Liver (tissue), 9 donors: ENCODE data around the gene STAG2. TPM values are rescaled to one million over a fixed set of nuclear protein-coding genes. Genes with fewer than 3 reads are reported as not detected.

ENCODE experiments used
- DNase-seq: peaks from one replicate; pipeline ENCODE4 v3.0.0-alpha.2; 2017; ENCODE audit warnings: low spot score
- H3K27ac ChIP-seq, 2 donors: one replicate each; pipeline ENCODE4 v1.7.0; 2013; ENCODE audit warnings: inconsistent platforms in 2 of 2, low read length in 2 of 2, control low read depth in 1 of 2, low read depth in 1 of 2, mild to moderate bottlenecking in 1 of 2
- H3K27me3 ChIP-seq, 4 donors: one replicate each; pipeline versions ENCODE4 v1.6.1 to v1.7.0; 2013; ENCODE audit warnings: low read length in 3 of 4, inconsistent platforms in 1 of 4, mild to moderate bottlenecking in 1 of 4, moderate library complexity in 1 of 4; ENCODE audit not compliant: control insufficient read depth in 4 of 4, insufficient read depth in 4 of 4
- H3K36me3 ChIP-seq, 4 donors: one replicate each; pipeline versions ENCODE4 v1.6.1 to v1.7.0; 2013; ENCODE audit warnings: low read length in 3 of 4, mild to moderate bottlenecking in 3 of 4, low read depth in 1 of 4, moderate library complexity in 1 of 4; ENCODE audit not compliant: control insufficient read depth in 4 of 4, insufficient read depth in 3 of 4
- H3K4me1 ChIP-seq, 4 donors: one replicate each; pipeline versions ENCODE4 v1.6.1 to v1.7.0; 2013; ENCODE audit warnings: low read length in 3 of 4, mild to moderate bottlenecking in 3 of 4, moderate library complexity in 1 of 4; ENCODE audit not compliant: control insufficient read depth in 4 of 4, insufficient read depth in 4 of 4
- H3K4me3 ChIP-seq, 3 donors: one replicate each; pipeline versions ENCODE4 v1.6.1 to v1.7.0; 2013; ENCODE audit warnings: low read length in 3 of 3, control low read depth in 1 of 3, low read depth in 1 of 3, mild to moderate bottlenecking in 1 of 3
- H3K9ac ChIP-seq, 2 donors: one replicate each; pipeline ENCODE4 v1.7.0; 2013; ENCODE audit warnings: low read length in 2 of 2, mild to moderate bottlenecking in 2 of 2, moderate library complexity in 2 of 2, control low read depth in 1 of 2, low read depth in 1 of 2
- H3K9me3 ChIP-seq, 4 donors: one replicate each; pipeline versions ENCODE4 v1.6.1 to v1.7.0; 2013; ENCODE audit warnings: low read length in 3 of 4; ENCODE audit not compliant: control insufficient read depth in 4 of 4
- EGR1 ChIP-seq, 2 donors: IDR thresholded peaks; 2 replicates each; pipeline ENCODE4 v1.6.1; 2016 to 2018; ENCODE audit warnings: antibody characterized with exemption in 2 of 2, low read depth in 2 of 2
- FOXA1 ChIP-seq: IDR thresholded peaks from 2 replicates; pipeline ENCODE4 v1.6.1; 2016; ENCODE audit warnings: antibody characterized with exemption
- FOXA2 ChIP-seq: IDR thresholded peaks from 2 replicates; pipeline ENCODE4 v1.6.1; 2016; ENCODE audit warnings: antibody characterized with exemption
- GABPA ChIP-seq, 2 donors: IDR thresholded peaks in 1 of 2; conservative IDR thresholded peaks in 1 of 2; 2 replicates each; pipeline ENCODE4 v1.6.1; 2016; ENCODE audit warnings: antibody characterized with exemption in 2 of 2, mild to moderate bottlenecking in 1 of 2, moderate library complexity in 1 of 2
- HNF4A ChIP-seq, 2 donors: conservative IDR thresholded peaks; 2 replicates each; pipeline ENCODE4 v1.6.1; 2016; ENCODE audit warnings: antibody characterized with exemption in 2 of 2, mild to moderate bottlenecking in 2 of 2
- HNF4G ChIP-seq: IDR thresholded peaks from 2 replicates; pipeline ENCODE4 v1.6.1; 2016; ENCODE audit warnings: antibody characterized with exemption
- NR2F2 ChIP-seq: IDR thresholded peaks from 2 replicates; pipeline ENCODE4 v1.6.1; 2016; ENCODE audit warnings: antibody characterized with exemption
- RAD21 ChIP-seq, 2 donors: IDR thresholded peaks; 2 replicates each; pipeline ENCODE4 v1.6.1; 2016; ENCODE audit warnings: antibody characterized with exemption in 2 of 2, mild to moderate bottlenecking in 2 of 2
- RXRA ChIP-seq, 2 donors: IDR thresholded peaks; 2 replicates each; pipeline ENCODE4 v1.6.1; 2017 to 2018; ENCODE audit warnings: antibody characterized with exemption in 2 of 2, mild to moderate bottlenecking in 1 of 2
- SP1 ChIP-seq: IDR thresholded peaks from 2 replicates; pipeline ENCODE4 v1.6.1; 2018; ENCODE audit warnings: antibody characterized with exemption, mild to moderate bottlenecking
- TAF1 ChIP-seq: conservative IDR thresholded peaks from 2 replicates; pipeline ENCODE4 v1.6.1; 2016; ENCODE audit warnings: antibody characterized with exemption, mild to moderate bottlenecking
- YY1 ChIP-seq: IDR thresholded peaks from 2 replicates; pipeline ENCODE4 v1.6.1; 2016; ENCODE audit warnings: antibody characterized with exemption, mild to moderate bottlenecking
- WGBS: extraction: QIAGEN DNeasy Blood & Tissue Kit; methylation state at CpG from one replicate; pipeline ENCODE4 v1.1.7; 2013; 5-methylcytosine and 5-hydroxymethylcytosine counted together
- polyA plus RNA-seq, 2 donors: library from polyadenylated mRNA; stranded (reverse) in 1 of 2; unstranded in 1 of 2; fragments of 200-250 nt in 1 of 2; fragments of >200 nt in 1 of 2; fragmentation: Nextera tagmentation in 1 of 2; extraction: Ambion mirVana in 1 of 2; gene quantifications; one replicate each; pipeline versions ENCODE4 v1.2.1 to v1.2.3, GENCODE V29; 2013 to 2015
- total RNA-seq, 2 donors: library from RNA; depleted of rRNA; stranded (reverse); fragments of >200 nt; gene quantifications; one replicate each; pipeline ENCODE4 v1.2.3, GENCODE V29; 2014
- TF ChIP-seq, protein P1 (sequence below): IDR thresholded peaks from 2 replicates; pipeline ENCODE4 v1.6.1; 2016; ENCODE audit warnings: antibody characterized with exemption
- TF ChIP-seq, protein P2 (sequence below): fragments of 150-350 bp; IDR thresholded peaks from 2 replicates; pipeline ENCODE4 v1.5.1; 2017; ENCODE audit warnings: improper control_type of control experiment, low read depth, low read length; ENCODE audit not compliant: missing input control
- TF ChIP-seq, protein P3 (sequence below): IDR thresholded peaks from 2 replicates; pipeline ENCODE4 v1.6.1; 2016; ENCODE audit warnings: antibody characterized with exemption, mild to moderate bottlenecking
- TF ChIP-seq, protein P4 (sequence below): IDR thresholded peaks from 2 replicates; pipeline ENCODE4 v1.6.1; 2016; ENCODE audit warnings: antibody characterized with exemption
- TF ChIP-seq, protein P5 (sequence below): IDR thresholded peaks from 2 replicates; pipeline ENCODE4 v1.6.1; 2016; ENCODE audit warnings: antibody characterized with exemption
- donor health status: healthy.
- donor health status: healthy.
- donor health status: healthy.
- donor health status: healthy.
- donor health status: healthy.

Gene STAG2
- total and polyA plus RNA-seq, 4 donors: 9.7 to 71.0 (median 23.9) TPM

DNA sequence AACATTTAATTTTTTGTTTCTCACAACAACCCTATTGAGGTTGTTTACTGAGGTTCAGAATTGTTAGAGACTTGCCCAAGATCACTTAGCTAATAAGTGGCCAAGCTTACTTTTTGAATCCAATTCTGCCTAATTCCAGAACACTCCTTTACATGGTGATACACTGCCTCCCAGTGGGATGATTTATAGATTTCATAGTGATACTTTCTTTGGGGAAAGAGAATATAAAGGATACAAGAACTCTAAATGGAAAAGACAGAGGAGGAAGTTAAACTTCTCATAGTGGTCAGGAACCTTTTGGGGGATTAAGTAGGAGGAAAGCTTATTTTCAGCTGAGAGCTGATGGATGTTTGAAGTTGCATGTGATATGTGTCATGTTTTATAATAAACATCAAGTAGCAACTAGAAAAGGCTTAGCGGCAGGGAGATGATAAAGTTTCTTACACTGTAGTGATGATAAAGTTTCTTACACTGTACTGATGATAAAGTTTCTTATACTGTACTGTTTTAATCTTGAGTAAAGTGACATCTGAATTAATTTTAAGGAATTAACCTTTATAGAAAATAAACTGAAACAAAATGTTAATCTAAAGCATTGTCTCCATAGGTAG is 15.3 kb downstream of the STAG2 start:
- no peak overlapping the region for H3K9ac ChIP-seq
- no peak overlapping the region for H3K27ac ChIP-seq
- H3K4me1 ChIP-seq: peaks cover 0 to 11% (median 5%) of the 10 kb centered on the region in 4 donors
- no peak for DNase-seq
- H3K9me3 ChIP-seq: no peaks in the 10 kb centered on the region
- TF ChIP-seq RAD21 (IDR thresholded peaks at IDR 0.05): peak; percentile 81 to 83
- TF ChIP-seq, protein P1, sequence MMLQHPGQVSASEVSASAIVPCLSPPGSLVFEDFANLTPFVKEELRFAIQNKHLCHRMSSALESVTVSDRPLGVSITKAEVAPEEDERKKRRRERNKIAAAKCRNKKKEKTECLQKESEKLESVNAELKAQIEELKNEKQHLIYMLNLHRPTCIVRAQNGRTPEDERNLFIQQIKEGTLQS: no peak
- TF ChIP-seq, protein P2, sequence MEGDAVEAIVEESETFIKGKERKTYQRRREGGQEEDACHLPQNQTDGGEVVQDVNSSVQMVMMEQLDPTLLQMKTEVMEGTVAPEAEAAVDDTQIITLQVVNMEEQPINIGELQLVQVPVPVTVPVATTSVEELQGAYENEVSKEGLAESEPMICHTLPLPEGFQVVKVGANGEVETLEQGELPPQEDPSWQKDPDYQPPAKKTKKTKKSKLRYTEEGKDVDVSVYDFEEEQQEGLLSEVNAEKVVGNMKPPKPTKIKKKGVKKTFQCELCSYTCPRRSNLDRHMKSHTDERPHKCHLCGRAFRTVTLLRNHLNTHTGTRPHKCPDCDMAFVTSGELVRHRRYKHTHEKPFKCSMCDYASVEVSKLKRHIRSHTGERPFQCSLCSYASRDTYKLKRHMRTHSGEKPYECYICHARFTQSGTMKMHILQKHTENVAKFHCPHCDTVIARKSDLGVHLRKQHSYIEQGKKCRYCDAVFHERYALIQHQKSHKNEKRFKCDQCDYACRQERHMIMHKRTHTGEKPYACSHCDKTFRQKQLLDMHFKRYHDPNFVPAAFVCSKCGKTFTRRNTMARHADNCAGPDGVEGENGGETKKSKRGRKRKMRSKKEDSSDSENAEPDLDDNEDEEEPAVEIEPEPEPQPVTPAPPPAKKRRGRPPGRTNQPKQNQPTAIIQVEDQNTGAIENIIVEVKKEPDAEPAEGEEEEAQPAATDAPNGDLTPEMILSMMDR: peak; percentile 43
- no peak for TF ChIP-seq SP1
- no peak for TF ChIP-seq FOXA1
- no peaks in the 10 kb centered on the region for H3K27me3 ChIP-seq
- H3K36me3 ChIP-seq: no peaks in the 10 kb centered on the region
- 84% methylated on average over 1 of the region's 1 CpG for WGBS
- no peak overlapping the region for H3K4me3 ChIP-seq

DNA sequence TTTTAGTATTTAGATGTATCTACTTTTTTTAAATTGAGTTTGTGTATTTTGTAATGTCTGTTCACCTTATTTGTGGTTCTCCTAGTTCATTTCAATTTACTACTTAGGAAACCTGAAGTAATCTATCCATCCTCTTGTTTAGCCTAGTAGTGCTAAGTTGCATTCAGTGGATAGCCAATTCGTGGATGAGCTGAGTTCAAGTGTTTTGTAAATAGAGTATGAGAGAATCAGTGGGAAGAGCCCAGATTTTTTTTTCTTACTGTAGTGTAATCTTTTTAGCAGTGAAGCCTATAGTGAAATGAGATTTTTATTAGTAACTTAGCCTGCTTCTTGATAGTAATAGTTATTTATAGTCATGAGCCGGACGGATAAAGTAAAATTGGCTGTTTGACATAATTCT is 21.7 kb downstream of the STAG2 start:
- Histone ChIP-seq H3K27ac (no peak overlapping the region), H3K9ac (no peak overlapping the region), H3K27me3 (no peaks in the 10 kb centered on the region), H3K9me3 (no peaks in the 10 kb centered on the region), H3K4me3 (no peak overlapping the region), H3K4me1 (peaks cover 0 to 10% (median 5%) of the 10 kb centered on the region in 4 donors), H3K36me3 (no peaks in the 10 kb centered on the region)
- no peak for DNase-seq
- WGBS: 49% methylated on average over 3 of the region's 3 CpGs
- TF ChIP-seq HNF4A (conservative IDR thresholded peaks at IDR 0.05) (no peak), NR2F2 (no peak), EGR1 (IDR thresholded peaks at IDR 0.05; ENCODE audit: low read depth in 2 of 2) (no peak), FOXA1 (no peak), FOXA2 (no peak), HNF4G (no peak), RAD21 (IDR thresholded peaks at IDR 0.05) (no peak), RXRA (IDR thresholded peaks at IDR 0.05) (no peak), GABPA (IDR thresholded peaks at IDR 0.05 in 1 of 2, conservative IDR thresholded peaks at IDR 0.05 in 1 of 2) (no peak), SP1 (no peak), TAF1 (no peak), YY1 (no peak)
- TF ChIP-seq, protein P2: no peak
- TF ChIP-seq, protein P3, sequence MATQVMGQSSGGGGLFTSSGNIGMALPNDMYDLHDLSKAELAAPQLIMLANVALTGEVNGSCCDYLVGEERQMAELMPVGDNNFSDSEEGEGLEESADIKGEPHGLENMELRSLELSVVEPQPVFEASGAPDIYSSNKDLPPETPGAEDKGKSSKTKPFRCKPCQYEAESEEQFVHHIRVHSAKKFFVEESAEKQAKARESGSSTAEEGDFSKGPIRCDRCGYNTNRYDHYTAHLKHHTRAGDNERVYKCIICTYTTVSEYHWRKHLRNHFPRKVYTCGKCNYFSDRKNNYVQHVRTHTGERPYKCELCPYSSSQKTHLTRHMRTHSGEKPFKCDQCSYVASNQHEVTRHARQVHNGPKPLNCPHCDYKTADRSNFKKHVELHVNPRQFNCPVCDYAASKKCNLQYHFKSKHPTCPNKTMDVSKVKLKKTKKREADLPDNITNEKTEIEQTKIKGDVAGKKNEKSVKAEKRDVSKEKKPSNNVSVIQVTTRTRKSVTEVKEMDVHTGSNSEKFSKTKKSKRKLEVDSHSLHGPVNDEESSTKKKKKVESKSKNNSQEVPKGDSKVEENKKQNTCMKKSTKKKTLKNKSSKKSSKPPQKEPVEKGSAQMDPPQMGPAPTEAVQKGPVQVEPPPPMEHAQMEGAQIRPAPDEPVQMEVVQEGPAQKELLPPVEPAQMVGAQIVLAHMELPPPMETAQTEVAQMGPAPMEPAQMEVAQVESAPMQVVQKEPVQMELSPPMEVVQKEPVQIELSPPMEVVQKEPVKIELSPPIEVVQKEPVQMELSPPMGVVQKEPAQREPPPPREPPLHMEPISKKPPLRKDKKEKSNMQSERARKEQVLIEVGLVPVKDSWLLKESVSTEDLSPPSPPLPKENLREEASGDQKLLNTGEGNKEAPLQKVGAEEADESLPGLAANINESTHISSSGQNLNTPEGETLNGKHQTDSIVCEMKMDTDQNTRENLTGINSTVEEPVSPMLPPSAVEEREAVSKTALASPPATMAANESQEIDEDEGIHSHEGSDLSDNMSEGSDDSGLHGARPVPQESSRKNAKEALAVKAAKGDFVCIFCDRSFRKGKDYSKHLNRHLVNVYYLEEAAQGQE: no peak
- TF ChIP-seq, protein P1: no peak
- TF ChIP-seq, protein P4, sequence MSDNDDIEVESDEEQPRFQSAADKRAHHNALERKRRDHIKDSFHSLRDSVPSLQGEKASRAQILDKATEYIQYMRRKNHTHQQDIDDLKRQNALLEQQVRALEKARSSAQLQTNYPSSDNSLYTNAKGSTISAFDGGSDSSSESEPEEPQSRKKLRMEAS: no peak
- TF ChIP-seq, protein P5, sequence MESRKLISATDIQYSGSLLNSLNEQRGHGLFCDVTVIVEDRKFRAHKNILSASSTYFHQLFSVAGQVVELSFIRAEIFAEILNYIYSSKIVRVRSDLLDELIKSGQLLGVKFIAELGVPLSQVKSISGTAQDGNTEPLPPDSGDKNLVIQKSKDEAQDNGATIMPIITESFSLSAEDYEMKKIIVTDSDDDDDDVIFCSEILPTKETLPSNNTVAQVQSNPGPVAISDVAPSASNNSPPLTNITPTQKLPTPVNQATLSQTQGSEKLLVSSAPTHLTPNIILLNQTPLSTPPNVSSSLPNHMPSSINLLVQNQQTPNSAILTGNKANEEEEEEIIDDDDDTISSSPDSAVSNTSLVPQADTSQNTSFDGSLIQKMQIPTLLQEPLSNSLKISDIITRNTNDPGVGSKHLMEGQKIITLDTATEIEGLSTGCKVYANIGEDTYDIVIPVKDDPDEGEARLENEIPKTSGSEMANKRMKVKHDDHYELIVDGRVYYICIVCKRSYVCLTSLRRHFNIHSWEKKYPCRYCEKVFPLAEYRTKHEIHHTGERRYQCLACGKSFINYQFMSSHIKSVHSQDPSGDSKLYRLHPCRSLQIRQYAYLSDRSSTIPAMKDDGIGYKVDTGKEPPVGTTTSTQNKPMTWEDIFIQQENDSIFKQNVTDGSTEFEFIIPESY: no peak
